Liver (tissue), 9 donors: ENCODE measurements around the gene SLC17A3. TPM values are rescaled to one million over a fixed set of nuclear protein-coding genes. Genes with fewer than 3 reads are reported as not detected.

ENCODE experiments used
- DNase-seq: peaks from one replicate; pipeline ENCODE4 v3.0.0-alpha.2; 2017; ENCODE audit warnings: low spot score
- H3K27ac ChIP-seq, 2 donors: one replicate each; pipeline ENCODE4 v1.7.0; 2013; ENCODE audit warnings: inconsistent platforms in 2 of 2, low read length in 2 of 2, control low read depth in 1 of 2, low read depth in 1 of 2, mild to moderate bottlenecking in 1 of 2
- H3K27me3 ChIP-seq, 4 donors: one replicate each; pipeline versions ENCODE4 v1.6.1 to v1.7.0; 2013; ENCODE audit warnings: low read length in 3 of 4, inconsistent platforms in 1 of 4, mild to moderate bottlenecking in 1 of 4, moderate library complexity in 1 of 4; ENCODE audit not compliant: control insufficient read depth in 4 of 4, insufficient read depth in 4 of 4
- H3K36me3 ChIP-seq, 4 donors: one replicate each; pipeline versions ENCODE4 v1.6.1 to v1.7.0; 2013; ENCODE audit warnings: low read length in 3 of 4, mild to moderate bottlenecking in 3 of 4, low read depth in 1 of 4, moderate library complexity in 1 of 4; ENCODE audit not compliant: control insufficient read depth in 4 of 4, insufficient read depth in 3 of 4
- H3K4me1 ChIP-seq, 4 donors: one replicate each; pipeline versions ENCODE4 v1.6.1 to v1.7.0; 2013; ENCODE audit warnings: low read length in 3 of 4, mild to moderate bottlenecking in 3 of 4, moderate library complexity in 1 of 4; ENCODE audit not compliant: control insufficient read depth in 4 of 4, insufficient read depth in 4 of 4
- H3K4me3 ChIP-seq, 3 donors: one replicate each; pipeline versions ENCODE4 v1.6.1 to v1.7.0; 2013; ENCODE audit warnings: low read length in 3 of 3, control low read depth in 1 of 3, low read depth in 1 of 3, mild to moderate bottlenecking in 1 of 3
- H3K9ac ChIP-seq, 2 donors: one replicate each; pipeline ENCODE4 v1.7.0; 2013; ENCODE audit warnings: low read length in 2 of 2, mild to moderate bottlenecking in 2 of 2, moderate library complexity in 2 of 2, control low read depth in 1 of 2, low read depth in 1 of 2
- H3K9me3 ChIP-seq, 4 donors: one replicate each; pipeline versions ENCODE4 v1.6.1 to v1.7.0; 2013; ENCODE audit warnings: low read length in 3 of 4; ENCODE audit not compliant: control insufficient read depth in 4 of 4
- EGR1 ChIP-seq, 2 donors: IDR thresholded peaks; 2 replicates each; pipeline ENCODE4 v1.6.1; 2016 to 2018; ENCODE audit warnings: antibody characterized with exemption in 2 of 2, low read depth in 2 of 2
- FOXA1 ChIP-seq: IDR thresholded peaks from 2 replicates; pipeline ENCODE4 v1.6.1; 2016; ENCODE audit warnings: antibody characterized with exemption
- FOXA2 ChIP-seq: IDR thresholded peaks from 2 replicates; pipeline ENCODE4 v1.6.1; 2016; ENCODE audit warnings: antibody characterized with exemption
- GABPA ChIP-seq, 2 donors: IDR thresholded peaks in 1 of 2; conservative IDR thresholded peaks in 1 of 2; 2 replicates each; pipeline ENCODE4 v1.6.1; 2016; ENCODE audit warnings: antibody characterized with exemption in 2 of 2, mild to moderate bottlenecking in 1 of 2, moderate library complexity in 1 of 2
- HNF4A ChIP-seq, 2 donors: conservative IDR thresholded peaks; 2 replicates each; pipeline ENCODE4 v1.6.1; 2016; ENCODE audit warnings: antibody characterized with exemption in 2 of 2, mild to moderate bottlenecking in 2 of 2
- HNF4G ChIP-seq: IDR thresholded peaks from 2 replicates; pipeline ENCODE4 v1.6.1; 2016; ENCODE audit warnings: antibody characterized with exemption
- JUND ChIP-seq, 2 donors: IDR thresholded peaks; 2 replicates each; pipeline ENCODE4 v1.6.1; 2016; ENCODE audit warnings: antibody characterized with exemption in 2 of 2
- NR2F2 ChIP-seq: IDR thresholded peaks from 2 replicates; pipeline ENCODE4 v1.6.1; 2016; ENCODE audit warnings: antibody characterized with exemption
- RAD21 ChIP-seq, 2 donors: IDR thresholded peaks; 2 replicates each; pipeline ENCODE4 v1.6.1; 2016; ENCODE audit warnings: antibody characterized with exemption in 2 of 2, mild to moderate bottlenecking in 2 of 2
- RXRA ChIP-seq, 2 donors: IDR thresholded peaks; 2 replicates each; pipeline ENCODE4 v1.6.1; 2017 to 2018; ENCODE audit warnings: antibody characterized with exemption in 2 of 2, mild to moderate bottlenecking in 1 of 2
- SP1 ChIP-seq: IDR thresholded peaks from 2 replicates; pipeline ENCODE4 v1.6.1; 2018; ENCODE audit warnings: antibody characterized with exemption, mild to moderate bottlenecking
- TAF1 ChIP-seq: conservative IDR thresholded peaks from 2 replicates; pipeline ENCODE4 v1.6.1; 2016; ENCODE audit warnings: antibody characterized with exemption, mild to moderate bottlenecking
- YY1 ChIP-seq: IDR thresholded peaks from 2 replicates; pipeline ENCODE4 v1.6.1; 2016; ENCODE audit warnings: antibody characterized with exemption, mild to moderate bottlenecking
- WGBS: extraction: QIAGEN DNeasy Blood & Tissue Kit; methylation state at CpG from one replicate; pipeline ENCODE4 v1.1.7; 2013; 5-methylcytosine and 5-hydroxymethylcytosine counted together
- polyA plus RNA-seq, 2 donors: library from polyadenylated mRNA; stranded (reverse) in 1 of 2; unstranded in 1 of 2; fragments of 200-250 nt in 1 of 2; fragments of >200 nt in 1 of 2; fragmentation: Nextera tagmentation in 1 of 2; extraction: Ambion mirVana in 1 of 2; gene quantifications; one replicate each; pipeline versions ENCODE4 v1.2.1 to v1.2.3, GENCODE V29; 2013 to 2015
- total RNA-seq, 2 donors: library from RNA; depleted of rRNA; stranded (reverse); fragments of >200 nt; gene quantifications; one replicate each; pipeline ENCODE4 v1.2.3, GENCODE V29; 2014
- TF ChIP-seq, protein P1 (sequence below): fragments of 150-350 bp; IDR thresholded peaks from 2 replicates; pipeline ENCODE4 v1.5.1; 2017; ENCODE audit warnings: improper control_type of control experiment, low read depth, low read length; ENCODE audit not compliant: missing input control
- TF ChIP-seq, protein P2 (sequence below): IDR thresholded peaks from 2 replicates; pipeline ENCODE4 v1.6.1; 2016; ENCODE audit warnings: antibody characterized with exemption
- TF ChIP-seq, protein P3 (sequence below): IDR thresholded peaks from 2 replicates; pipeline ENCODE4 v1.6.1; 2016; ENCODE audit warnings: antibody characterized with exemption, mild to moderate bottlenecking
- TF ChIP-seq, protein P4 (sequence below): IDR thresholded peaks from 2 replicates; pipeline ENCODE4 v1.6.1; 2016; ENCODE audit warnings: antibody characterized with exemption
- TF ChIP-seq, protein P5 (sequence below): IDR thresholded peaks from 2 replicates; pipeline ENCODE4 v1.6.1; 2016; ENCODE audit warnings: antibody characterized with exemption
- donor health status: healthy.
- donor health status: healthy.
- donor health status: healthy.
- donor health status: healthy.
- donor health status: healthy.

Gene SLC17A3
- total and polyA plus RNA-seq, 4 donors: 1.6 to 23.2 (median 10.9) TPM

DNA sequence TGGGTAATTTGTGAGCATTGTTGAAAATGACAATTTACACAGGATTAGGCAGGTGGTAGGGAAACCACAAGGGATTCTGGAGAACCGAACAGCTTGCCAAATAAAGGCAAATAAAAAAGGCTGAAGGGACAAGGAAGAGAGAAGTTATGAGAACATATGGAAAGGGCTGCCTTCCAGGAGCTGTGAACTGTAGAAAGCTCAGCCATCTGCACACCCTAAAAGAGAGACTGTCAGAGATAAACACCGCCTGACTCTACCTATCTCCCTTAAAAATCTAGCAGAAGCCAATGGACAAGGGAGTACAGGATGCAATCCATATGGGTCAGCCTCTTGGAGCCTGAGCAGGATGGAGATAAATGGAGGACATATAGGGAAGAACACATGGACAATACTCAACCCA is 29.5 kb downstream of the SLC17A3 start:
- Histone ChIP-seq H3K27me3 (no peaks in the 10 kb centered on the region), H3K36me3 (no peaks in the 10 kb centered on the region), H3K4me3 (no peak overlapping the region), H3K9me3 (no peaks in the 10 kb centered on the region), H3K4me1 (no peaks in the 10 kb centered on the region), H3K9ac (no peak overlapping the region), H3K27ac (no peak overlapping the region)
- DNase-seq: no peak
- TF ChIP-seq JUND (IDR thresholded peaks at IDR 0.05) (no peak), HNF4G (no peak), RXRA (IDR thresholded peaks at IDR 0.05) (no peak)
- WGBS: 92% methylated on average over 2 of the region's 2 CpGs

DNA sequence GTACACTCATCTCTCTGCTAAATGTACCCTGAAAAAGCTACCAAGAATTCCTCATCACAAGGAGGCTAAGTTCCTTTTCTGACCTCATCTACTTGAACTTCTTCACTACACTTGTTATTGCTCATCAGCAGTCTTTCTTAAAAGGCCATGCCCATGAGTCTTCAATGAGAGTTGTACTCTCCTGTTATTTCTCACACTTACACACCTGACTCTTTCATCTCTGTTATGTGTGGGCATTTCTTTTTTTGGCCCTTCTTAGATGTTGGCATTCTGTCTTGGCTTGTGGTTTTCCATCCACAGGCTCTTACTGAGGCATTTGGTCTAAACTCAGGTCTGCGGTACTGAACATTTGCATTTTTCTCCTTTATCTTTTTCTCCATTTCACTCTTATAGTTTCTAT is 31.5 kb downstream of the SLC17A3 start:
- Histone ChIP-seq H3K4me3 (no peak overlapping the region), H3K9ac (no peak overlapping the region), H3K27me3 (no peaks in the 10 kb centered on the region), H3K4me1 (peaks cover 0 to 3% (median 0%) of the 10 kb centered on the region in 4 donors), H3K27ac (no peak overlapping the region), H3K9me3 (no peaks in the 10 kb centered on the region), H3K36me3 (no peaks in the 10 kb centered on the region)
- WGBS: 93% methylated on average over 1 of the region's 1 CpG
- TF ChIP-seq, protein P1, sequence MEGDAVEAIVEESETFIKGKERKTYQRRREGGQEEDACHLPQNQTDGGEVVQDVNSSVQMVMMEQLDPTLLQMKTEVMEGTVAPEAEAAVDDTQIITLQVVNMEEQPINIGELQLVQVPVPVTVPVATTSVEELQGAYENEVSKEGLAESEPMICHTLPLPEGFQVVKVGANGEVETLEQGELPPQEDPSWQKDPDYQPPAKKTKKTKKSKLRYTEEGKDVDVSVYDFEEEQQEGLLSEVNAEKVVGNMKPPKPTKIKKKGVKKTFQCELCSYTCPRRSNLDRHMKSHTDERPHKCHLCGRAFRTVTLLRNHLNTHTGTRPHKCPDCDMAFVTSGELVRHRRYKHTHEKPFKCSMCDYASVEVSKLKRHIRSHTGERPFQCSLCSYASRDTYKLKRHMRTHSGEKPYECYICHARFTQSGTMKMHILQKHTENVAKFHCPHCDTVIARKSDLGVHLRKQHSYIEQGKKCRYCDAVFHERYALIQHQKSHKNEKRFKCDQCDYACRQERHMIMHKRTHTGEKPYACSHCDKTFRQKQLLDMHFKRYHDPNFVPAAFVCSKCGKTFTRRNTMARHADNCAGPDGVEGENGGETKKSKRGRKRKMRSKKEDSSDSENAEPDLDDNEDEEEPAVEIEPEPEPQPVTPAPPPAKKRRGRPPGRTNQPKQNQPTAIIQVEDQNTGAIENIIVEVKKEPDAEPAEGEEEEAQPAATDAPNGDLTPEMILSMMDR: no peak
- TF ChIP-seq FOXA1 (no peak), EGR1 (IDR thresholded peaks at IDR 0.05; ENCODE audit: low read depth in 2 of 2) (no peak), JUND (IDR thresholded peaks at IDR 0.05) (no peak), YY1 (no peak), SP1 (no peak), RAD21 (IDR thresholded peaks at IDR 0.05) (no peak), FOXA2 (no peak), RXRA (IDR thresholded peaks at IDR 0.05) (no peak), NR2F2 (no peak), HNF4A (conservative IDR thresholded peaks at IDR 0.05) (no peak), HNF4G (no peak), GABPA (IDR thresholded peaks at IDR 0.05 in 1 of 2, conservative IDR thresholded peaks at IDR 0.05 in 1 of 2) (no peak), TAF1 (no peak)
- TF ChIP-seq, protein P2, sequence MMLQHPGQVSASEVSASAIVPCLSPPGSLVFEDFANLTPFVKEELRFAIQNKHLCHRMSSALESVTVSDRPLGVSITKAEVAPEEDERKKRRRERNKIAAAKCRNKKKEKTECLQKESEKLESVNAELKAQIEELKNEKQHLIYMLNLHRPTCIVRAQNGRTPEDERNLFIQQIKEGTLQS: no peak
- TF ChIP-seq, protein P3, sequence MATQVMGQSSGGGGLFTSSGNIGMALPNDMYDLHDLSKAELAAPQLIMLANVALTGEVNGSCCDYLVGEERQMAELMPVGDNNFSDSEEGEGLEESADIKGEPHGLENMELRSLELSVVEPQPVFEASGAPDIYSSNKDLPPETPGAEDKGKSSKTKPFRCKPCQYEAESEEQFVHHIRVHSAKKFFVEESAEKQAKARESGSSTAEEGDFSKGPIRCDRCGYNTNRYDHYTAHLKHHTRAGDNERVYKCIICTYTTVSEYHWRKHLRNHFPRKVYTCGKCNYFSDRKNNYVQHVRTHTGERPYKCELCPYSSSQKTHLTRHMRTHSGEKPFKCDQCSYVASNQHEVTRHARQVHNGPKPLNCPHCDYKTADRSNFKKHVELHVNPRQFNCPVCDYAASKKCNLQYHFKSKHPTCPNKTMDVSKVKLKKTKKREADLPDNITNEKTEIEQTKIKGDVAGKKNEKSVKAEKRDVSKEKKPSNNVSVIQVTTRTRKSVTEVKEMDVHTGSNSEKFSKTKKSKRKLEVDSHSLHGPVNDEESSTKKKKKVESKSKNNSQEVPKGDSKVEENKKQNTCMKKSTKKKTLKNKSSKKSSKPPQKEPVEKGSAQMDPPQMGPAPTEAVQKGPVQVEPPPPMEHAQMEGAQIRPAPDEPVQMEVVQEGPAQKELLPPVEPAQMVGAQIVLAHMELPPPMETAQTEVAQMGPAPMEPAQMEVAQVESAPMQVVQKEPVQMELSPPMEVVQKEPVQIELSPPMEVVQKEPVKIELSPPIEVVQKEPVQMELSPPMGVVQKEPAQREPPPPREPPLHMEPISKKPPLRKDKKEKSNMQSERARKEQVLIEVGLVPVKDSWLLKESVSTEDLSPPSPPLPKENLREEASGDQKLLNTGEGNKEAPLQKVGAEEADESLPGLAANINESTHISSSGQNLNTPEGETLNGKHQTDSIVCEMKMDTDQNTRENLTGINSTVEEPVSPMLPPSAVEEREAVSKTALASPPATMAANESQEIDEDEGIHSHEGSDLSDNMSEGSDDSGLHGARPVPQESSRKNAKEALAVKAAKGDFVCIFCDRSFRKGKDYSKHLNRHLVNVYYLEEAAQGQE: no peak
- TF ChIP-seq, protein P4, sequence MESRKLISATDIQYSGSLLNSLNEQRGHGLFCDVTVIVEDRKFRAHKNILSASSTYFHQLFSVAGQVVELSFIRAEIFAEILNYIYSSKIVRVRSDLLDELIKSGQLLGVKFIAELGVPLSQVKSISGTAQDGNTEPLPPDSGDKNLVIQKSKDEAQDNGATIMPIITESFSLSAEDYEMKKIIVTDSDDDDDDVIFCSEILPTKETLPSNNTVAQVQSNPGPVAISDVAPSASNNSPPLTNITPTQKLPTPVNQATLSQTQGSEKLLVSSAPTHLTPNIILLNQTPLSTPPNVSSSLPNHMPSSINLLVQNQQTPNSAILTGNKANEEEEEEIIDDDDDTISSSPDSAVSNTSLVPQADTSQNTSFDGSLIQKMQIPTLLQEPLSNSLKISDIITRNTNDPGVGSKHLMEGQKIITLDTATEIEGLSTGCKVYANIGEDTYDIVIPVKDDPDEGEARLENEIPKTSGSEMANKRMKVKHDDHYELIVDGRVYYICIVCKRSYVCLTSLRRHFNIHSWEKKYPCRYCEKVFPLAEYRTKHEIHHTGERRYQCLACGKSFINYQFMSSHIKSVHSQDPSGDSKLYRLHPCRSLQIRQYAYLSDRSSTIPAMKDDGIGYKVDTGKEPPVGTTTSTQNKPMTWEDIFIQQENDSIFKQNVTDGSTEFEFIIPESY: no peak
- TF ChIP-seq, protein P5, sequence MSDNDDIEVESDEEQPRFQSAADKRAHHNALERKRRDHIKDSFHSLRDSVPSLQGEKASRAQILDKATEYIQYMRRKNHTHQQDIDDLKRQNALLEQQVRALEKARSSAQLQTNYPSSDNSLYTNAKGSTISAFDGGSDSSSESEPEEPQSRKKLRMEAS: no peak
- no peak for DNase-seq
